DND-41 (cell line): Measurements from ENCODE around the gene PDE4DIP.
"Not testable (repeated sequence)": the region's sequence is repeated elsewhere in the genome, so short reads cannot be mapped to it uniquely, and the experiment has no call there.

Source experiments
- CTCF ChIP-seq: IDR thresholded peaks from 2 replicates; pipeline ENCODE4 v1.5.1; 2012; ENCODE audit warnings: borderline replicate concordance, low read length, moderate library complexity, mild to moderate bottlenecking; ENCODE audit not compliant: poor library complexity, severe bottlenecking; ENCODE audit errors: extremely low read depth
- EZH2 ChIP-seq: IDR thresholded peaks from 3 replicates; pipeline ENCODE4 v1.6.1; 2012; ENCODE audit warnings: borderline replicate concordance, low read depth, mild to moderate bottlenecking, moderate library complexity, low read length, inconsistent platforms; ENCODE audit not compliant: severe bottlenecking

- not testable (repeated sequence) for TF ChIP-seq CTCF, EZH2
Observed at GRCh38 chr1:149018577-149018976, 174.3 kb downstream of the PDE4DIP start.
